Cardiac fibroblast (primary cell): Measurements from ENCODE around the gene FSTL4.

Source experiments
- DNase-seq, 2 donors: peaks; one replicate each; pipeline versions ENCODE4 v3.0.0 to v3.0.0-alpha.2; 2010; ENCODE audit warnings: low read depth in 2 of 2
- H3K4me3 ChIP-seq, 2 donors: replicated peaks in 1 of 2; 1 replicate in 1 of 2; 2 replicates in 1 of 2; pipeline ENCODE4 v1.5.1; 2011; ENCODE audit warnings: low read depth in 2 of 2, low read length in 2 of 2, mild to moderate bottlenecking in 2 of 2, moderate library complexity in 1 of 2
- CTCF ChIP-seq: IDR thresholded peaks from one replicate; pipeline ENCODE4 v1.5.1; 2011; ENCODE audit warnings: low read depth, mild to moderate bottlenecking, low read length, inconsistent platforms

Gene FSTL4

GRCh38 chr5:133363807-133364587 lies 248.3 kb downstream of the FSTL4 start:
- no peak overlapping the region for H3K4me3 ChIP-seq
- DNase-seq: no peak
- no peak for TF ChIP-seq CTCF

GRCh38 chr5:133362438-133362837 lies 249.9 kb downstream of the FSTL4 start:
- TF ChIP-seq CTCF: no peak
- H3K4me3 ChIP-seq: no peak overlapping the region
- no peak for DNase-seq

- no peak overlapping the region for H3K4me3 ChIP-seq
- no peak for TF ChIP-seq CTCF
- DNase-seq: no peak
These were observed 250.4 kb downstream of the FSTL4 start for GRCh38 chr5:133361922-133362321.

GRCh38 chr5:133360693-133361472 lies 251.5 kb downstream of the FSTL4 start:
- TF ChIP-seq CTCF: no peak
- no peak overlapping the region for H3K4me3 ChIP-seq
- DNase-seq: no peak

GRCh38 chr5:133359861-133360260 lies 252.5 kb downstream of the FSTL4 start:
- H3K4me3 ChIP-seq: no peak overlapping the region
- no peak for DNase-seq
- TF ChIP-seq CTCF: no peak

- no peak overlapping the region for H3K4me3 ChIP-seq
- DNase-seq: no peak
- TF ChIP-seq CTCF: no peak
These were observed 254.1 kb downstream of the FSTL4 start for GRCh38 chr5:133358271-133358670.
